HepG2 (cell line): ENCODE results near the gene GYS1. TPM values are rescaled to one million over a fixed set of nuclear protein-coding genes. Genes with fewer than 3 reads are reported as not detected.

Experiments
- BRF2 ChIP-seq: sonication (generic); formaldehyde crosslinking; IDR thresholded peaks from 2 replicates; pipeline ENCODE4 v1.8.1; 2022; ENCODE audit warnings: mild to moderate bottlenecking, missing genetic modification reagents
- GLMP ChIP-seq: sonication (generic); formaldehyde crosslinking; IDR thresholded peaks from 2 replicates; pipeline ENCODE4 v1.9.0; 2021; ENCODE audit warnings: missing genetic modification reagents, mild to moderate bottlenecking, borderline replicate concordance
- JARID2 ChIP-seq: sonication (generic); formaldehyde crosslinking; IDR thresholded peaks from 2 replicates; pipeline ENCODE4 v1.8.1; 2023; ENCODE audit warnings: missing genetic modification reagents, inconsistent platforms; ENCODE audit not compliant: insufficient replicate concordance
- LBX2 ChIP-seq: sonication (generic); formaldehyde crosslinking; IDR thresholded peaks from 2 replicates; pipeline ENCODE4 v1.5.0; 2020; ENCODE audit warnings: missing genetic modification reagents, mild to moderate bottlenecking, borderline replicate concordance
- MTF1 ChIP-seq: sonication (generic); formaldehyde crosslinking; IDR thresholded peaks from 2 replicates; pipeline ENCODE4 v1.5.0; 2020; ENCODE audit warnings: missing genetic modification reagents
- NFIC ChIP-seq: IDR thresholded peaks from 2 replicates; pipeline ENCODE4 v1.6.1; 2012; ENCODE audit warnings: mild to moderate bottlenecking, low read length, inconsistent platforms
- NFRKB ChIP-seq: fragments of 450-650 bp; IDR thresholded peaks from 2 replicates; pipeline ENCODE4 v1.6.1; 2017
- SALL2 ChIP-seq: sonication (generic); formaldehyde crosslinking; IDR thresholded peaks from 2 replicates; pipeline ENCODE4 v1.8.1; 2023; ENCODE audit warnings: mild to moderate bottlenecking, missing genetic modification reagents, inconsistent platforms
- TBX3 ChIP-seq: fragments of 450-650 bp; IDR thresholded peaks from 2 replicates; pipeline ENCODE4 v1.6.1; 2017; ENCODE audit warnings: antibody characterized with exemption, mild to moderate bottlenecking, inconsistent platforms, borderline replicate concordance
- ZBTB14 ChIP-seq: sonication (generic); formaldehyde crosslinking; IDR thresholded peaks from 2 replicates; pipeline ENCODE4 v1.4.0; 2020; ENCODE audit warnings: missing genetic modification reagents
- ZBTB34 ChIP-seq: sonication (generic); formaldehyde crosslinking; IDR thresholded peaks from 2 replicates; pipeline ENCODE4 v1.8.0; 2022; ENCODE audit warnings: mild to moderate bottlenecking, missing genetic modification reagents
- ZBTB4 ChIP-seq: sonication (generic); formaldehyde crosslinking; IDR thresholded peaks from 2 replicates; pipeline ENCODE4 v1.4.0; 2020; ENCODE audit warnings: missing genetic modification reagents, mild to moderate bottlenecking, borderline replicate concordance
- ZMYM3 ChIP-seq: sonication (generic); formaldehyde crosslinking; IDR thresholded peaks from 2 replicates; pipeline ENCODE4 v1.5.1; 2020; ENCODE audit warnings: mild to moderate bottlenecking, missing genetic modification reagents
- ZNF3 ChIP-seq: IDR thresholded peaks from 2 replicates; pipeline ENCODE4 v1.7.0; 2017; ENCODE audit warnings: inconsistent platforms
- ZNF317 ChIP-seq: sonication (generic); formaldehyde crosslinking; IDR thresholded peaks from 2 replicates; pipeline ENCODE4 v1.5.0; 2020; ENCODE audit warnings: mild to moderate bottlenecking, missing genetic modification reagents
- ZNF598 ChIP-seq: sonication (generic); formaldehyde crosslinking; IDR thresholded peaks from 2 replicates; pipeline ENCODE4 v1.5.1; 2020; ENCODE audit warnings: mild to moderate bottlenecking, missing genetic modification reagents, borderline replicate concordance
- ZNF629 ChIP-seq: sonication (generic); formaldehyde crosslinking; conservative IDR thresholded peaks from 2 replicates; pipeline ENCODE4 v1.5.0; 2020; ENCODE audit warnings: missing genetic modification reagents
- ZNF710 ChIP-seq: sonication (generic); formaldehyde crosslinking; IDR thresholded peaks from 2 replicates; pipeline ENCODE4 v1.5.0; 2020; ENCODE audit warnings: mild to moderate bottlenecking, missing genetic modification reagents, borderline replicate concordance
- polyA plus RNA-seq, 8 experiments: library from polyadenylated mRNA; depleted of rRNA in 3 of 8; stranded (reverse) in 7 of 8; unstranded in 1 of 8; fragments of >200 nt; fragmentation: Illumina TruSeq in 4 of 8; extraction: Trizol in 4 of 8; gene quantifications; 2 replicates each; pipeline versions ENCODE4 v1.2.1 to v1.2.3, GENCODE V29; 2011 to 2016; ENCODE audit warnings: low read depth in 4 of 8, missing spikeins in 1 of 8, mixed read lengths in 1 of 8; ENCODE audit not compliant: insufficient read depth in 1 of 8
- total RNA-seq, 5 experiments: library from RNA; depleted of rRNA; stranded (reverse); fragments of >200 nt; fragmentation: Illumina TruSeq; extraction: Trizol; gene quantifications; 2 replicates each; pipeline ENCODE4 v1.2.3, GENCODE V29; 2016; ENCODE audit warnings: low read depth in 1 of 5

GYS1 gene
- total and polyA plus RNA-seq, 2 of the 13 experiments (the other 11 are each of a cell fraction or from before 2014, with no cell fraction given): 18.4 to 42.1 TPM

- TF ChIP-seq ZBTB14 (CRISPR knock-in tag) (peak; percentile 74), NFRKB (no peak), ZMYM3 (no peak), SALL2 (CRISPR knock-in tag) (peak; percentile 86), ZNF3 (CRISPR knock-in tag) (no peak), LBX2 (CRISPR knock-in tag) (no peak), ZBTB34 (CRISPR knock-in tag) (no peak), NFIC (peak; percentile 33; the same call in 1 of the 2 replicates), JARID2 (CRISPR knock-in tag) (no peak), ZNF710 (peak; percentile 21; the same call in 1 of the 2 replicates), BRF2 (CRISPR knock-in tag) (peak; percentile 63; the same call in 1 of the 2 replicates), ZNF598 (CRISPR knock-in tag) (no peak; the same call in 1 of the 2 replicates), ZBTB4 (no peak), TBX3 (peak; percentile 39; the same call in 1 of the 2 replicates), ZNF317 (CRISPR knock-in tag) (peak; percentile 70), ZNF629 (CRISPR knock-in tag) (no peak), GLMP (no peak), MTF1 (no peak)
These were observed 38.4 kb downstream of the GYS1 start, which contains the start of gene BAX (continued) for GRCh38 chr19:48954595-48955307.
